GM08714 (cell line): ENCODE results near the gene DET1.
A peak's percentile ranks its signal among the peaks of the same experiment; 100 is the strongest.
"Not testable (repeated sequence)": the region's sequence is repeated elsewhere in the genome, so short reads cannot be mapped to it uniquely, and the experiment has no call there.

Source experiments
- H3K4me3 ChIP-seq: fragments of 200-500 bp; sonication (Bioruptor generic); 2 replicates; pipeline ENCODE4 v1.5.1; 2014; ENCODE audit warnings: mild to moderate bottlenecking, low read length, inconsistent platforms
- ZNF274 ChIP-seq: IDR thresholded peaks from 2 replicates; pipeline ENCODE4 v1.6.1; 2012; ENCODE audit warnings: mild to moderate bottlenecking, low read depth, low read length

Gene DET1

GRCh38 chr15:88487178-88487795, 59.2 kb downstream of the DET1 start:
- H3K4me3 ChIP-seq: no peak overlapping the region
- no peak for TF ChIP-seq ZNF274

DNA sequence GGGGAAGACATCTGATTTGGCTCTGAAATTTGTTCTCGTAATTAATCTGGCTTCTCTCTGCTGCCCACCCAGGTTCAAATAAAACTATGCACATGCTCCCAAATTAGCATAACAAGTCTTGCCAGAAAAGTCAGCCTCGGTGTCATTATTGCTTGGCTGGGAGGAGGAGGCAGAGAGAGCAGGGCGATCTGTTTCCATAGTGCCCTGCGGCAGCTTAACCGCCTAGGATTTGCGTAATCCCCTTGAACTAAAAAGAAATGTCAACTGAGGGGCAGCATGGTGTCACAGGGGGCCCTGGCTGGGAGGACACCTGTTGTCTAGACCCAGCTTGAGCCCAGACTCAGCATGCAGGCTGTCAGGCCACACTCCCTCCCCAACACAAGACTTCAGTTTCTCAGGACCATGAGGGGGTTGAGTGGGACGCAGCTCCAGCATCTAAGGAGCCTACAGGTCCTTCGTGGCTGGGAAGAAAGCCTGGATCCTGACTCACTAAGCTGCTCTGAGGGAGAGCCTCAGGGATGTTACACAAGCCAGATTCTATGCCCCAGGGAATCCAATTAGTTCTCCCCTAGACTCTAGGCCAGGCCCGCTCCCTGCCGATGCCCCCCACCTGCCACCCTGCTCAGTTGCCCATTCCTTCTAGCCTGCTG, 61.7 kb downstream of the DET1 start:
- TF ChIP-seq ZNF274: no peak
- no peak overlapping the region for H3K4me3 ChIP-seq

- TF ChIP-seq ZNF274: no peak
- H3K4me3 ChIP-seq: no peak overlapping the region
Measured at GRCh38 chr15:88482263-88482662, 64.2 kb downstream of the DET1 start.

DNA sequence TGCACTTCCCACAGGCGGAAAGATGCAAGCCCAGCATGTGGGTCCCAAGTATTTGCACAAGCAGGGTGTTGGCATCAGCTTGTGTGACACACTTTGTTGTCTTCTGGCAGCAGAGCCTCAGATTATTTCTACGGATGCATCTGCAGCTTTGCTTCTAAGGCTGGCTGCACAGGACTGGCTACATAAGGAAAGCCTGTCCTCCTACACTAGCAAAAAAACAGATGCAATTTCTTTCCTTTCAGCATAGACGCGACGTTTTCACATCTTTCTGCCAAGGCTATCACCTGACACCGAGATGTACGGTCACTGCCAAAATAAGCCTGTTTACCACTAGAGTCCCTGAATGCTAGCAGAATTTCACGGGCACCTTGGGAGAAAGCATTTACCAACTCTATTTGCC, 65.5 kb downstream of the DET1 start:
- H3K4me3 ChIP-seq: no peak overlapping the region
- no peak for TF ChIP-seq ZNF274

DNA sequence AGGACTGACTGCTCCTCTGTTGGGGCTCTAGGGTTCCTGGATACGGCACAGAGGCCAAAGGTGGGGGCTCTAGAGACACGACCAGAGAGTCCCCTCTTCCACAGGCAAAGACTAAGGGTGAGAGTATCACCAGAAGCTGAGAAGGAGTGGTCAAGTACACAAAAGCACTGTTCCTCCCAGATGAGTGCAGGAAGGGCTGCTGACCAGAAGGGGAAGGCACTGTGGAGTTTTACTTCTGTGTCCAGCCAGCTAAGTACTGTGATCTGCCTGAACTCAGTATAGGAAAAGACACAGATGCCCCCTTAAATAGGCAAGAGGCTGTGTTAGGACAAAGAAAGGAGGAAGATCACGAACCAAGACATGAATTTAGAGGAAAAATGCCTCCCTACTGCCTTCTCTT, 67.3 kb downstream of the DET1 start:
- H3K4me3 ChIP-seq: no peak overlapping the region
- TF ChIP-seq ZNF274: no peak

DNA sequence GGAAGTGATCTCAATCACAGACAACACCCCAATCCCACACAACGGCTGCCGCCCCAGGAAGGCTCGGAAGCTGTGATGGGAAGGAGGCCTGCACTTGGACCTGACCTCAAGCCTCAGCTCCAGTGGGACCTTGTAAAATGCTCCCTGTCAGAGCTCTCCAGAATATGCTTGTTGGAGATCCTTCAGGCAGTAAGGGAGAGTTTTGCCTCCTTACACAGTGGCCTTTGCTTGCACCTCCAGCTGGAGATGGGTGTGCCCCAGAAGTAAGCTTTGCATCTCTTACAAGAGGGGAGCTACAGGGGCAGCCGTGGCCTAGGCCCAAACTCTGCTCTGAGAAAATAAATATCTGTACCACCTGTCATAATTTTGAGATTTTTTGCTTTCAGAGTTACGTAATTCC, 68.6 kb downstream of the DET1 start:
- TF ChIP-seq ZNF274: no peak
- H3K4me3 ChIP-seq: no peak overlapping the region

DNA sequence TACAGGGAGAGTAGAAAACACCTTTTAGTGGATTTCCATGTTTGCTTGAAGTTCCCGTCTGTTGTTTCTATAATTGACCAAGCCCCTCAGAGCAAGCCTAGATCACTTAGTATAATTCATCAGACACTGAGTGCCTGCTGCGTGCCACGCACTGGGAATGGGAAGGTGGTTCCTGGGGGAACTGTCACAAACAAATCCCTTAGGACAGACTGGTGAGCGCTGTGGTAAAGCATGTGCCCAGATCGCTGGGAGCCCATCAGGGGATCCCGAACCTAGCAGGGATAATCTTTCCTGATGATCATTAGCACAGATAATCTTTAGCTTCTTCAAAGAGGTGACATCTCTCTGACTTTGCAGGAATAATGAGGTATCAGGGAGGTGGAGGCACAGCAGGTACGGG, 69.4 kb downstream of the DET1 start:
- no peak overlapping the region for H3K4me3 ChIP-seq
- TF ChIP-seq ZNF274: no peak

DNA sequence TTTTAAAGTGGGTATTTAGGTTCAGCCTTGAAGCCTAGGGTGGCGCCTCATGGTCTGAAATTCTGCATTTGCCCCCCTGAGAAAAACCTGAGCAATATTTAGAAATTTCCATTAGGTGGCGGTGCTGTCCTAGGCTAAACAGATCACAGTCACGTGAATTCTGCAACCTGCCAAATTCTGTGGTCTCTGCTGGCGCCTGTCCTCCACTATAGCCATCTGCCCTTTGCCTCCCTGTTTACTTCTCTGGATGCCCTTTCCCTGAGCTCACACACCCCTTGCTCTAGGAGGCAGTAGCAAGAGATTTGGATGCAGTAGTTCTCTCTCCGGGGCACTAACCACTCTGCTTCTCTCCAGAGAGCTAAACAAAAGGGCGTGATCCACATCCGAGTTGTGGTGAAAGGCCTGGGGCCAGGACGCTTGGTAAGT, 69.8 kb downstream of the DET1 start:
- no peak for TF ChIP-seq ZNF274
- no peak overlapping the region for H3K4me3 ChIP-seq

GRCh38 chr15:88473661-88474293, 72.7 kb downstream of the DET1 start:
- H3K4me3 ChIP-seq: not testable (repeated sequence)

GRCh38 chr15:88472225-88472624, 74.3 kb downstream of the DET1 start:
- TF ChIP-seq ZNF274: no peak
- no peak overlapping the region for H3K4me3 ChIP-seq

GRCh38 chr15:88470625-88471372, 75.7 kb downstream of the DET1 start:
- TF ChIP-seq ZNF274: no peak
- no peak overlapping the region for H3K4me3 ChIP-seq

GRCh38 chr15:88469321-88469720, 77.2 kb downstream of the DET1 start:
- H3K4me3 ChIP-seq: no peak overlapping the region
- TF ChIP-seq ZNF274: no peak

DNA sequence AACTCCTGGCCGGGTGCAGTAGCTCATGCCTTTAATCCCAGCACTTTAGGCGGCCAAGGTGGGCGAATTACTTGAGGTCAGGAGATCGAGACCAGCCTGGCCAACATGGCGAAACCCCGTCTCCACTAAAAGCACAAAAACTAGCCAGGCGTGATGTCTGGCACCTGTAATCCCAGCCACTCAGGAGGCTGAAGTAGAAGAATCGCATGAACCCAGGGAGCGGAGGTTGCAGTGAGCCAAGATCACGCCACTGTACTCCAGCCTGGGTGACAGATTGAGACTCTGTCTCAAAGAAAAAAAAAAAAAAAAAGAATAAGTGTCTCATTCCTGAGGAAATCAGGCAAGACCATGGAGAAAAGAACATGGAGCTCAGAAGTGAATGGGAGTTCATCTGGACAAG, 77.8 kb downstream of the DET1 start:
- H3K4me3 ChIP-seq: peak overlapping the region; percentile 91; the same call in 1 of the 2 replicates

DNA sequence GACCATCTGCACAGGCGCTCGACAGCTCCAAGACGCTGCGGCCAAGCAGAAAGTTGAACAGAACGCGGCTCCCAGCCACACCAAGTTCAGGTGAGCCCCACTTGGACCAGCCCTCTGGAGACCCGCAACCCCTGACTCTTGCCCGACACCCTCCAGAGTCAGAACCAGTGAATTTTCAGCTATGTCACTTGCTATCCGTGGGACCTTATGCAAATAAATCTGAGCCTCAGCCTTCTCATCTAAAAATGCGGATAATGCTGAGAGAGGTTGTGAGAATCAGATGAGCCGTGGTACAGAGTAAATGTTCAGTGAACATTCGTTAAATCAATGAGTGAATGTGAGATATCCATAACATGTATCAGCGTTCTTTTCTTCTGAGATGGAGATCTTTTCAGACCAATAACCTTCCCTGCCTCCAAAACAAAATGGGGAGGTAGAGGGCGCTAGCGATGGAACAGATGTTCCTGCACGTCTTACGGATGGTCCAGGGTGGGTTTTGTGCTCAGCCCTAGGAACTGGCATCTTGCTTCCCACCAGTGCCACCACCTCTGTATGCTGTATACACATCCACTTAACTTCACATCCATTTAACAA, 78.4 kb downstream of the DET1 start:
- no peak for TF ChIP-seq ZNF274

More for the DNA sequence above, 78.4 kb downstream of the DET1 start:
- H3K4me3 ChIP-seq: peak overlapping the region; percentile 91
